ENCODE measurements around the gene ASAP3.
A peak's percentile ranks its signal among the peaks of the same experiment; 100 is the strongest.

The ASAP3 gene

GRCh38 chr1:23524716-23525401, 40.9 kb upstream of the ASAP3 start:
- TF ChIP-seq CTCF (IDR thresholded peaks at IDR 0.05), result no peak
- no peak for TF ChIP-seq ZFX (IDR thresholded peaks at IDR 0.05; ENCODE audit: borderline replicate concordance)
- peak overlapping the region; percentile 10 for H3K27ac ChIP-seq

- H3K27ac ChIP-seq, result peak overlapping the region; percentile 10; the same call in 1 of the 2 replicates
- TF ChIP-seq CTCF (IDR thresholded peaks at IDR 0.05), result no peak
- no peak for TF ChIP-seq ZFX (IDR thresholded peaks at IDR 0.05; ENCODE audit: borderline replicate concordance)
These were observed 40.2 kb upstream of the ASAP3 start for GRCh38 chr1:23524163-23524562.

GRCh38 chr1:23522244-23522982, 38.4 kb upstream of the ASAP3 start:
- TF ChIP-seq ZFX (IDR thresholded peaks at IDR 0.05; ENCODE audit: borderline replicate concordance), result no peak
- peak overlapping the region; percentile 60 for H3K27ac ChIP-seq

GRCh38 chr1:23521588-23521987, 37.6 kb upstream of the ASAP3 start:
- H3K27ac ChIP-seq, result peak overlapping the region; percentile 60
- no peak for TF ChIP-seq CTCF (IDR thresholded peaks at IDR 0.05)
- TF ChIP-seq ZFX (IDR thresholded peaks at IDR 0.05; ENCODE audit: borderline replicate concordance), result no peak

- H3K27ac ChIP-seq, result no peak overlapping the region
- TF ChIP-seq ZFX (IDR thresholded peaks at IDR 0.05; ENCODE audit: borderline replicate concordance) (no peak), CTCF (IDR thresholded peaks at IDR 0.05) (no peak)
These were observed 33.6 kb upstream of the ASAP3 start for GRCh38 chr1:23517581-23517980.

GRCh38 chr1:23515905-23516304, 31.9 kb upstream of the ASAP3 start:
- H3K27ac ChIP-seq, result no peak overlapping the region
- no peak for TF ChIP-seq CTCF (IDR thresholded peaks at IDR 0.05)
- TF ChIP-seq ZFX (IDR thresholded peaks at IDR 0.05; ENCODE audit: borderline replicate concordance), result no peak

- TF ChIP-seq CTCF (IDR thresholded peaks at IDR 0.05), result no peak
- no peak for TF ChIP-seq ZFX (IDR thresholded peaks at IDR 0.05; ENCODE audit: borderline replicate concordance)
- H3K27ac ChIP-seq, result no peak overlapping the region
These were observed 30.2 kb upstream of the ASAP3 start for GRCh38 chr1:23514111-23514679.
